GM19468 (cell line): ENCODE results near the gene CACNB3.
"Not testable (repeated sequence)": the region's sequence is repeated elsewhere in the genome, so short reads cannot be mapped to it uniquely, and the experiment has no call there.

Source experiments
- ATAC-seq: cut with Tn5 transposase; IDR thresholded peaks from one replicate; pipeline ENCODE4 v1.9.1; 2021; ENCODE audit warnings: mild to moderate bottlenecking, moderate library complexity, moderate number of reproducible peaks; ENCODE audit not compliant: unreplicated experiment; ENCODE audit errors: extremely low read depth

CACNB3 gene

GRCh38 chr12:48815126-48816110, 2.9 kb upstream of the CACNB3 start:
- no peak for ATAC-seq

GRCh38 chr12:48816143-48816854, 2.0 kb upstream of the CACNB3 start:
- no peak for ATAC-seq

- ATAC-seq: no peak
Measured at GRCh38 chr12:48818831-48819590, 715 bp downstream of the CACNB3 start.

GRCh38 chr12:48819986-48820725, 1.9 kb downstream of the CACNB3 start:
- ATAC-seq: no peak

- no peak for ATAC-seq
Measured at GRCh38 chr12:48822139-48822538, 3.8 kb downstream of the CACNB3 start.

- no peak for ATAC-seq
Measured at GRCh38 chr12:48822711-48823110, 4.4 kb downstream of the CACNB3 start.

- ATAC-seq: no peak
Measured at GRCh38 chr12:48823281-48823680, 5.0 kb downstream of the CACNB3 start.

GRCh38 chr12:48824112-48824511, 5.8 kb downstream of the CACNB3 start:
- no peak for ATAC-seq

GRCh38 chr12:48824905-48825304, 6.6 kb downstream of the CACNB3 start:
- ATAC-seq: no peak

GRCh38 chr12:48826209-48826855, 8.0 kb downstream of the CACNB3 start:
- ATAC-seq: no peak

GRCh38 chr12:48827026-48827425, 8.7 kb downstream of the CACNB3 start:
- ATAC-seq: no peak

GRCh38 chr12:48827513-48828096, 9.3 kb downstream of the CACNB3 start:
- ATAC-seq: no peak

GRCh38 chr12:48828293-48828692, 10.0 kb downstream of the CACNB3 start:
- ATAC-seq: no peak

- ATAC-seq: no peak
Measured at GRCh38 chr12:48828841-48829575, 10.7 kb downstream of the CACNB3 start.

GRCh38 chr12:48831257-48831656, 13.0 kb downstream of the CACNB3 start:
- ATAC-seq: no peak

- no peak for ATAC-seq
Measured at GRCh38 chr12:48832321-48833060, 14.2 kb downstream of the CACNB3 start.

- no peak for ATAC-seq
Measured at GRCh38 chr12:48838048-48838447, 19.8 kb downstream of the CACNB3 start.

GRCh38 chr12:48842021-48842420, 23.7 kb downstream of the CACNB3 start:
- ATAC-seq: not testable (repeated sequence)
